GM12892 (cell line): ENCODE results near the gene PRKD2.

Experiments
- POLR2A ChIP-seq: IDR thresholded peaks from 2 replicates; pipeline ENCODE4 v1.6.1; 2011; ENCODE audit warnings: low read depth, low read length, control low read depth
- POLR2AphosphoS5 ChIP-seq: IDR thresholded peaks from 2 replicates; pipeline ENCODE4 v1.6.1; 2011; ENCODE audit warnings: low read depth, low read length, control low read depth
- TAF1 ChIP-seq: IDR thresholded peaks from 2 replicates; pipeline ENCODE4 v1.6.1; 2011; ENCODE audit warnings: low read depth, mild to moderate bottlenecking, control low read depth, low read length, borderline replicate concordance

- no peak for TF ChIP-seq POLR2A
- TF ChIP-seq POLR2AphosphoS5, result 0 out of 2 replicates have a peak, but pooled peaks have one; percentile 29
- TF ChIP-seq TAF1, result no peak
These were observed 11.9 kb upstream of the PRKD2 start for GRCh38 chr19:46728693-46729339.
